Mammary epithelial cell (primary cell): Measurements from ENCODE around the gene MMP2.
A peak's percentile ranks its signal among the peaks of the same experiment; 100 is the strongest.

Experiments used
- CTCF ChIP-seq, 2 donors: IDR thresholded peaks in 1 of 2; conservative IDR thresholded peaks in 1 of 2; 2 replicates each; pipeline ENCODE4 v1.5.1; 2011 to 2012; ENCODE audit warnings: inconsistent platforms in 2 of 2, low read length in 2 of 2, mild to moderate bottlenecking in 2 of 2, control low read depth in 1 of 2, low read depth in 1 of 2; ENCODE audit not compliant: insufficient read depth in 1 of 2; ENCODE audit errors: extremely low read depth in 1 of 2
- EZH2 ChIP-seq: IDR thresholded peaks from 2 replicates; pipeline ENCODE4 v1.6.1; 2012; ENCODE audit warnings: low read length, inconsistent platforms, borderline replicate concordance

DNA sequence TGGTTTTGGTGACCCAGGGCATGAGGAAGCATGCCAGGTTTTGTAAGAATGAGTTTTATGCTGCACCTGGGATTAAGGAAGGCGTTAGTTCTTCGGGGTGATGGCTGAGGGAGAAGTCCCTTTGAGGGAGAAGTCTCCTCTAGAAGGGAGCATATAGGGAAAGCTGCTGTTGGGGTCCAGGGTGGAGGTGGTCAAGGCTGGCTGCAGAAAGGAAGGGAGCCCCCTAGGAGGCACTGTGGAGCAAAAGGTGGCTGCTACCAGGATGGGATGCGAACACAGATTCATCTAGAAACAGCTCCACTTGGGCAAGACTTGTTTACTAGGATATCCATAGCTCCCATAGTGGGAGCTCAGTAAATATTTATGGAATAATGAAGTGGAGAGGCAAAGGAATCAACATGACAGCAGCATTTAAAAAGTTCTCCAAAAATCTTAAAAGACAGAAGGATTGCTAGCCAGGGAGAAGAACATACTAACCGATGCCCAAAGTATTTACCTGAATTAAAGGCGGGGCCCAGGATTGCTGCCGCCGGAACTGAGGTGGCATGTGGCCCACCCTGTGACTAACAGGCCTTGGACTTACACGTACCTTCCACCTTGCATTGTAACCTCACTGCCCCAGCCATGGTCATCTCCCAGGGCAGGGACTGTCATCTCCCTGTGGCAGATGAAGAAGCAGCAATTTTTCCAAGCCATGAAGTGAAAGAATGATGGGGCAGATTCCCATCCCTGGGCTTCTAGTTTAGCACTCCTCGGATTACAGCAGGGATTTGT lies 22.7 kb downstream of the MMP2 start:
- TF ChIP-seq CTCF (conservative IDR thresholded peaks at IDR 0.05 in 1 of 2, IDR thresholded peaks at IDR 0.05 in 1 of 2; ENCODE audit: extremely low read depth in 1 of 2, insufficient read depth in 1 of 2, low read depth in 1 of 2, low read length in 2 of 2) (peak; percentile 12 to 37), EZH2 (no peak)
